Osteocyte (in vitro differentiated cells): ENCODE data around the gene ABCG1. TPM values are rescaled to one million over a fixed set of nuclear protein-coding genes. Genes with fewer than 3 reads are reported as not detected.
A peak's percentile ranks its signal among the peaks of the same experiment; 100 is the strongest.

Source experiments
- DNase-seq: peaks from one replicate; pipeline ENCODE4 v3.0.0; 2021; ENCODE audit warnings: mixed read lengths; ENCODE audit not compliant: unreplicated experiment; ENCODE audit errors: extremely low spot score
- H3K27ac Mint-ChIP-seq: one replicate; pipeline ENCODE4 v1.8.0; 2021; ENCODE audit warnings: mild to moderate bottlenecking, mixed read lengths; ENCODE audit not compliant: unreplicated experiment
- H3K27me3 Mint-ChIP-seq: one replicate; pipeline ENCODE4 v1.8.0; 2021; ENCODE audit warnings: mixed read lengths; ENCODE audit not compliant: unreplicated experiment
- H3K36me3 Mint-ChIP-seq: one replicate; pipeline ENCODE4 v1.8.0; 2021; ENCODE audit warnings: mixed read lengths; ENCODE audit not compliant: unreplicated experiment
- H3K4me1 Mint-ChIP-seq: one replicate; pipeline ENCODE4 v1.8.0; 2021; ENCODE audit warnings: mixed read lengths; ENCODE audit not compliant: unreplicated experiment
- H3K4me3 Mint-ChIP-seq: one replicate; pipeline ENCODE4 v1.8.0; 2021; ENCODE audit warnings: mild to moderate bottlenecking, moderate library complexity, mixed read lengths; ENCODE audit not compliant: unreplicated experiment
- H3K9me3 Mint-ChIP-seq: one replicate; pipeline ENCODE4 v1.8.0; 2021; ENCODE audit warnings: mixed read lengths; ENCODE audit not compliant: unreplicated experiment
- long read RNA-seq: library from polyadenylated mRNA; unstranded; transcript quantifications from one replicate; pipeline ENCODE4 v2.0.0, GENCODE V29; 2021
- total RNA-seq: library from RNA; stranded (reverse); gene quantifications from 2 replicates; pipeline ENCODE4 v1.2.1, GENCODE V29; 2021
- TF ChIP-seq, protein P1 (sequence below): fragments of 200-600 bp; sonication (generic); IDR thresholded peaks from 2 replicates; pipeline ENCODE4 v1.5.0; 2021; ENCODE audit warnings: antibody characterized with exemption, mild to moderate bottlenecking, moderate library complexity

Gene ABCG1
- 16.5 TPM in 2 replicates for total RNA-seq
- long read RNA-seq, transcript ABCG1-205 (15 exons, 2,998 nt) = major isoform, 5 of 19 reads
- long read RNA-seq, partial matches to known transcripts = 8 of 19 reads
- long read RNA-seq, other reads (novel, unspliced or antisense) = 5 of 19 reads

GRCh38 chr21:42218836-42219605, at the start of gene ABCG1:
ABCG1 (plus strand) TSS chr21:42219140; CDS start chr21:42219263, 123 bp downstream.
- H3K36me3 Mint-ChIP-seq = no peaks in the 10 kb centered on the region
- DNase-seq = no peak
- H3K4me3 Mint-ChIP-seq = peak within 1 kb of the TSS; percentile 90
- H3K27ac Mint-ChIP-seq = peak within 1 kb of the TSS; percentile 78
- H3K9me3 Mint-ChIP-seq = no peaks in the 10 kb centered on the region
- H3K27me3 Mint-ChIP-seq = peaks cover 44% of the 10 kb centered on the region
- TF ChIP-seq, protein P1, sequence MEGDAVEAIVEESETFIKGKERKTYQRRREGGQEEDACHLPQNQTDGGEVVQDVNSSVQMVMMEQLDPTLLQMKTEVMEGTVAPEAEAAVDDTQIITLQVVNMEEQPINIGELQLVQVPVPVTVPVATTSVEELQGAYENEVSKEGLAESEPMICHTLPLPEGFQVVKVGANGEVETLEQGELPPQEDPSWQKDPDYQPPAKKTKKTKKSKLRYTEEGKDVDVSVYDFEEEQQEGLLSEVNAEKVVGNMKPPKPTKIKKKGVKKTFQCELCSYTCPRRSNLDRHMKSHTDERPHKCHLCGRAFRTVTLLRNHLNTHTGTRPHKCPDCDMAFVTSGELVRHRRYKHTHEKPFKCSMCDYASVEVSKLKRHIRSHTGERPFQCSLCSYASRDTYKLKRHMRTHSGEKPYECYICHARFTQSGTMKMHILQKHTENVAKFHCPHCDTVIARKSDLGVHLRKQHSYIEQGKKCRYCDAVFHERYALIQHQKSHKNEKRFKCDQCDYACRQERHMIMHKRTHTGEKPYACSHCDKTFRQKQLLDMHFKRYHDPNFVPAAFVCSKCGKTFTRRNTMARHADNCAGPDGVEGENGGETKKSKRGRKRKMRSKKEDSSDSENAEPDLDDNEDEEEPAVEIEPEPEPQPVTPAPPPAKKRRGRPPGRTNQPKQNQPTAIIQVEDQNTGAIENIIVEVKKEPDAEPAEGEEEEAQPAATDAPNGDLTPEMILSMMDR = no peak
- H3K4me1 Mint-ChIP-seq = peaks cover 9% of the 10 kb centered on the region

DNA sequence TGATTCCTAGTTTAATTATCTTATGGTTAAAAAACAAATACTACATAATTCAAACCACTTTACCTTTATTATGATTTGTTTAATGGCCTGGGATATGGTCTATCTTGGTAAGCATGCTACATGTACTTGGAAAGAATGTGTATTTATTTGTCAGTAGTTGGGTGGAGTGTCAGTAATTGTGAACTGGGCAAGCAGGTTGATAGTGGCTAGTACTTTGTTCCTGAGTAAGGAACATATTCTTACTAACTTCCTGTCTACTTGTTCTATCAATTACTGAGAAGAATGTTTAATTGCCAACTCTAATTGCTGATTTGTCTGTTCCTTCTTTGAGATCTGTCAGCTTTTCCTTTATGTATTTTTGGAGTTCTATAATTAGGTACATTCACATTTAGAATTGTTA, 49.2 kb upstream of the ABCG1 start:
- no peaks in the 10 kb centered on the region for H3K9me3 Mint-ChIP-seq
- no peak overlapping the region for H3K4me3 Mint-ChIP-seq
- H3K36me3 Mint-ChIP-seq = no peaks in the 10 kb centered on the region
- no peak overlapping the region for H3K27ac Mint-ChIP-seq
- H3K27me3 Mint-ChIP-seq = peaks cover 43% of the 10 kb centered on the region
- H3K4me1 Mint-ChIP-seq = no peaks in the 10 kb centered on the region
- TF ChIP-seq, protein P1 = no peak
- no peak for DNase-seq

DNA sequence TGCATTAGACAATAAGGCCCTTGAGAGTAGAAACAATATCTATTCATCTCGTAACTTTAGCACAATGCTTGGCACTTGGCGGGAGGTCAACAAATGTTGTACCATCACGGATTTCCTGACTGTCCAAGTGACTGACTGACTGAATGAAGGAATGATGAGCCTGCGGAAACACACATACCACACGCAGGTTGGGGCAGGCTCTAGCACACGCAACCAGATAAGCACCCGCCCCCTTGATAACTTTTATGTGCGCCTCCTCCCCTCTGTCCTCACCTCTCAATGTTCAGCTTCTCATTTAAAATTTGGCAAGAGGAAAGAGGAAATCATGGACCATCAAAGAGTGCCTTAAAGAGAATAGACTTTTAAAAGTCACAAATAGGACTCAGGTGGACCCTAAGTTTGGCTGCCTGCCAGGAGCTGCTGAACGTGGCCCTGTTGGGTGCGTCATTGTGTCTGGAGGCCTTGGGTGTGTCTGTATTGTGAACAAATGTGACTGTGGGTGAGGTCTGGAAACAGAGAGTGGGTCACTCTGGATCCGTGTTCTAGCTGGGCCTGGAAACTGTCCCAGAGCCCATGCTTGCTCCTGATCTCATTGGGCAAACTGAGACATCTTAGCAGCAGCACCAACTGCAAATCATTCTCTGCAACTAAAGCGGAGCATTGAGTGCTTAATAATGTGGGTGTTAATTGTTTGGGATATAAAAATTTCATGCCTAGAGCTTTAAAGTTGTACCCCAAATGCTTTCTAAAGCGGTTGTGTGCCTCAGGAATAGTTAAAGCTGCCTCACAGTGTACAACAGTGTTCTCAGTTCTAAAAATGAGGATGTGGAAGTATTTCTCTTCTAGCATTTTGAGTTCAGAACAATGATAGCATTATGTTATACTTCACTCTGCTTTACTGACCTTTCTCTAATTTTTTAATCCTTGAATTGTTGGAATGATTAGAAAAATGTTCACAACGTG, 47.6 kb upstream of the ABCG1 start:
- Mint-ChIP-seq H3K4me3 (no peak overlapping the region), H3K36me3 (no peaks in the 10 kb centered on the region), H3K9me3 (no peaks in the 10 kb centered on the region), H3K4me1 (no peaks in the 10 kb centered on the region), H3K27me3 (peaks cover 45% of the 10 kb centered on the region), H3K27ac (no peak overlapping the region)
- peak; percentile 68 for DNase-seq
- TF ChIP-seq, protein P1 = no peak

GRCh38 chr21:42172596-42173483, 46.1 kb upstream of the ABCG1 start:
- peak; percentile 75 for DNase-seq
- H3K27me3 Mint-ChIP-seq = peaks cover 56% of the 10 kb centered on the region
- H3K36me3 Mint-ChIP-seq = no peaks in the 10 kb centered on the region
- H3K9me3 Mint-ChIP-seq = no peaks in the 10 kb centered on the region
- TF ChIP-seq, protein P1 = no peak
- H3K4me3 Mint-ChIP-seq = no peak overlapping the region
- no peak overlapping the region for H3K27ac Mint-ChIP-seq
- peaks cover 1% of the 10 kb centered on the region for H3K4me1 Mint-ChIP-seq
